T-helper 17 cell (primary cell): ENCODE results near the gene VDR. TPM values are rescaled to one million over a fixed set of nuclear protein-coding genes. Genes with fewer than 3 reads are reported as not detected.

Experiments used
- ATAC-seq: fragments of 150-1000 bp; cut with Tn5 transposase; 2 replicates; pipeline ENCODE4 v1.10.0; 2021; ENCODE audit warnings: mild to moderate bottlenecking, moderate library complexity
- DNase-seq, 3 donors: peaks; one replicate each; pipeline versions ENCODE4 v3.0.0 to v3.0.0-alpha.2; 2020 to 2021
- H3K9me3 ChIP-seq: one replicate; pipeline ENCODE4 v1.7.0; 2013; ENCODE audit warnings: low read length, mild to moderate bottlenecking; ENCODE audit not compliant: control insufficient read depth, poor library complexity, severe bottlenecking
- H3K27ac Mint-ChIP-seq: one replicate; pipeline ENCODE4 v1.8.0; 2022; ENCODE audit warnings: mild to moderate bottlenecking, moderate library complexity, mixed read lengths
- H3K27me3 Mint-ChIP-seq: one replicate; pipeline ENCODE4 v1.8.0; 2022; ENCODE audit warnings: mixed read lengths
- H3K36me3 Mint-ChIP-seq: one replicate; pipeline ENCODE4 v1.8.0; 2022; ENCODE audit warnings: low read depth, mixed read lengths
- H3K4me1 Mint-ChIP-seq: one replicate; pipeline ENCODE4 v1.8.0; 2022; ENCODE audit warnings: mild to moderate bottlenecking, mixed read lengths
- H3K4me3 Mint-ChIP-seq: one replicate; pipeline ENCODE4 v1.8.0; 2022; ENCODE audit warnings: mild to moderate bottlenecking, moderate library complexity, mixed read lengths
- total RNA-seq, 4 donors: library from RNA in 2 of 4; stranded (reverse) in 2 of 4; gene quantifications; one replicate each; pipeline ENCODE4 v1.2.3 and lab custom pipeline; 2022 to 2026

The VDR gene
- total RNA-seq, 2 donors from 2014 or later = 1.8 to 4.5 TPM

- no peak for DNase-seq
- no peak overlapping the region for H3K4me3 Mint-ChIP-seq
- no peak overlapping the region for H3K27ac Mint-ChIP-seq
- no peaks in the 10 kb centered on the region for H3K9me3 ChIP-seq
- ATAC-seq = no peak
- H3K36me3 Mint-ChIP-seq = peaks cover 2% of the 10 kb centered on the region
- no peaks in the 10 kb centered on the region for H3K27me3 Mint-ChIP-seq
- peaks cover 6% of the 10 kb centered on the region for H3K4me1 Mint-ChIP-seq
Measured at GRCh38 chr12:47841501-47841900, 63.3 kb downstream of the VDR start.

GRCh38 chr12:47840571-47840970 is 64.2 kb downstream of the VDR start:
- H3K36me3 Mint-ChIP-seq = peaks cover 2% of the 10 kb centered on the region
- no peak overlapping the region for H3K27ac Mint-ChIP-seq

GRCh38 chr12:47839214-47839876 is 65.4 kb downstream of the VDR start:
- ATAC-seq = no peak
- Mint-ChIP-seq H3K27me3 (no peaks in the 10 kb centered on the region), H3K27ac (no peak overlapping the region), H3K4me3 (no peak overlapping the region), H3K36me3 (no peaks in the 10 kb centered on the region), H3K4me1 (peaks cover 15% of the 10 kb centered on the region)
- DNase-seq = no peak
- no peaks in the 10 kb centered on the region for H3K9me3 ChIP-seq

More at GRCh38 chr12:47840571-47840970, 64.2 kb downstream of the VDR start:
- no peak for ATAC-seq
- no peak for DNase-seq
- no peaks in the 10 kb centered on the region for H3K9me3 ChIP-seq
- peaks cover 12% of the 10 kb centered on the region for H3K4me1 Mint-ChIP-seq
- H3K4me3 Mint-ChIP-seq = no peak overlapping the region
- no peaks in the 10 kb centered on the region for H3K27me3 Mint-ChIP-seq

- Mint-ChIP-seq H3K27me3 (no peaks in the 10 kb centered on the region), H3K4me3 (no peak overlapping the region), H3K27ac (no peak overlapping the region), H3K36me3 (no peaks in the 10 kb centered on the region), H3K4me1 (peaks cover 25% of the 10 kb centered on the region)
- DNase-seq (no peak), ATAC-seq (peak; percentile 50)
- no peaks in the 10 kb centered on the region for H3K9me3 ChIP-seq
Measured at GRCh38 chr12:47838286-47838931, 66.4 kb downstream of the VDR start.

- no peaks in the 10 kb centered on the region for H3K36me3 Mint-ChIP-seq
- DNase-seq (peak; percentile 54 to 61 (median 57)), ATAC-seq (peak; percentile 43)
- H3K27me3 Mint-ChIP-seq = no peaks in the 10 kb centered on the region
- H3K4me3 Mint-ChIP-seq = peak overlapping the region; percentile 57
- peaks cover 32% of the 10 kb centered on the region for H3K4me1 Mint-ChIP-seq
- H3K9me3 ChIP-seq = no peaks in the 10 kb centered on the region
- H3K27ac Mint-ChIP-seq = peak overlapping the region; percentile 85
Measured at GRCh38 chr12:47837190-47838171, 67.3 kb downstream of the VDR start.

GRCh38 chr12:47835831-47836155 is 69.0 kb downstream of the VDR start:
- DNase-seq = no peak
- Mint-ChIP-seq H3K4me3 (no peak overlapping the region), H3K27me3 (no peaks in the 10 kb centered on the region), H3K27ac (peak overlapping the region; percentile 97), H3K36me3 (no peaks in the 10 kb centered on the region), H3K4me1 (peaks cover 44% of the 10 kb centered on the region)
- no peak for ATAC-seq
- no peaks in the 10 kb centered on the region for H3K9me3 ChIP-seq

GRCh38 chr12:47835006-47835830 is 69.6 kb downstream of the VDR start:
- Mint-ChIP-seq H3K36me3 (no peaks in the 10 kb centered on the region), H3K27ac (peak overlapping the region; percentile 97), H3K27me3 (no peaks in the 10 kb centered on the region), H3K4me1 (peaks cover 44% of the 10 kb centered on the region), H3K4me3 (no peak overlapping the region)
- H3K9me3 ChIP-seq = no peaks in the 10 kb centered on the region
- DNase-seq = no peak
- no peak for ATAC-seq

GRCh38 chr12:47834199-47834903 is 70.4 kb downstream of the VDR start:
- H3K27ac Mint-ChIP-seq = peak overlapping the region; percentile 97
- no peaks in the 10 kb centered on the region for H3K36me3 Mint-ChIP-seq
- H3K4me1 Mint-ChIP-seq = peaks cover 47% of the 10 kb centered on the region
- ATAC-seq = no peak
- no peak for DNase-seq
- H3K27me3 Mint-ChIP-seq = no peaks in the 10 kb centered on the region
- H3K9me3 ChIP-seq = no peaks in the 10 kb centered on the region
- H3K4me3 Mint-ChIP-seq = peak overlapping the region; percentile 19

- Mint-ChIP-seq H3K4me3 (peak overlapping the region; percentile 91), H3K36me3 (no peaks in the 10 kb centered on the region), H3K4me1 (peaks cover 51% of the 10 kb centered on the region), H3K27ac (peak overlapping the region; percentile 97), H3K27me3 (no peaks in the 10 kb centered on the region)
- no peaks in the 10 kb centered on the region for H3K9me3 ChIP-seq
- DNase-seq (no peak), ATAC-seq (no peak)
Measured at GRCh38 chr12:47833591-47834012, 71.2 kb downstream of the VDR start.

- no peak for DNase-seq
- ATAC-seq = peak; percentile 28
- H3K4me3 Mint-ChIP-seq = peak overlapping the region; percentile 91
- H3K4me1 Mint-ChIP-seq = peaks cover 54% of the 10 kb centered on the region
- no peaks in the 10 kb centered on the region for H3K36me3 Mint-ChIP-seq
- H3K27ac Mint-ChIP-seq = peak overlapping the region; percentile 97
- H3K9me3 ChIP-seq = no peaks in the 10 kb centered on the region
- no peaks in the 10 kb centered on the region for H3K27me3 Mint-ChIP-seq
Measured at GRCh38 chr12:47832263-47832933, 72.4 kb downstream of the VDR start.

- H3K9me3 ChIP-seq = no peaks in the 10 kb centered on the region
- H3K4me1 Mint-ChIP-seq = peaks cover 65% of the 10 kb centered on the region
- ATAC-seq (no peak), DNase-seq (no peak)
- H3K36me3 Mint-ChIP-seq = no peaks in the 10 kb centered on the region
- peak overlapping the region; percentile 97 for H3K27ac Mint-ChIP-seq
- H3K27me3 Mint-ChIP-seq = no peaks in the 10 kb centered on the region
- H3K4me3 Mint-ChIP-seq = peak overlapping the region; percentile 31
Measured at GRCh38 chr12:47829584-47829983, 75.2 kb downstream of the VDR start.
